Activated CD8-positive, alpha-beta memory T cell treated with anti-CD3 and anti-CD28 coated beads for 4 hours (primary cell): ENCODE measurements around the gene MAST2.
"Not testable (repeated sequence)": the region's sequence is repeated elsewhere in the genome, so short reads cannot be mapped to it uniquely, and the experiment has no call there.

Experiments used
- DNase-seq, 2 donors: peaks; one replicate each; pipeline ENCODE4 v3.0.0-alpha.2; 2020; ENCODE audit warnings: low read depth in 2 of 2

MAST2 gene

DNA sequence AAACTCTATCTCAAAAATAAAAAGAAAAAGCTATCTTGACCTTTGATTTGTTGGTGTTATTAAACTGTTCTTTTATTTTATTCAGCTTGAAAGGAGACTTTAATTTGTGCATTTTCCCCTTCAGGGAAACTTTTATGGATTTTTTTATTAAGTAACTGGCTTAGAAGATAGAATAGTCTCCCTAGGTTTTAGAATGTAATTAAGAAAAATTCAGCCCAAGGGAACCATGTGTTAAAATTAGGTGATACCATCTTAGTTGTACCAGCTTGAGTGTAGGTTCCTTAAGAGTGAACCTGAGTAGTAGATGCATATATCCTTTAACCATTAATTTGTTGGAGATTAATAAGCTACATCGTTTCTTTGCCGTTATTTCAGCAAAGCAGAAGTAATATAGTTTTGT is 11.4 kb downstream of the MAST2 start:
- no peak for DNase-seq

DNA sequence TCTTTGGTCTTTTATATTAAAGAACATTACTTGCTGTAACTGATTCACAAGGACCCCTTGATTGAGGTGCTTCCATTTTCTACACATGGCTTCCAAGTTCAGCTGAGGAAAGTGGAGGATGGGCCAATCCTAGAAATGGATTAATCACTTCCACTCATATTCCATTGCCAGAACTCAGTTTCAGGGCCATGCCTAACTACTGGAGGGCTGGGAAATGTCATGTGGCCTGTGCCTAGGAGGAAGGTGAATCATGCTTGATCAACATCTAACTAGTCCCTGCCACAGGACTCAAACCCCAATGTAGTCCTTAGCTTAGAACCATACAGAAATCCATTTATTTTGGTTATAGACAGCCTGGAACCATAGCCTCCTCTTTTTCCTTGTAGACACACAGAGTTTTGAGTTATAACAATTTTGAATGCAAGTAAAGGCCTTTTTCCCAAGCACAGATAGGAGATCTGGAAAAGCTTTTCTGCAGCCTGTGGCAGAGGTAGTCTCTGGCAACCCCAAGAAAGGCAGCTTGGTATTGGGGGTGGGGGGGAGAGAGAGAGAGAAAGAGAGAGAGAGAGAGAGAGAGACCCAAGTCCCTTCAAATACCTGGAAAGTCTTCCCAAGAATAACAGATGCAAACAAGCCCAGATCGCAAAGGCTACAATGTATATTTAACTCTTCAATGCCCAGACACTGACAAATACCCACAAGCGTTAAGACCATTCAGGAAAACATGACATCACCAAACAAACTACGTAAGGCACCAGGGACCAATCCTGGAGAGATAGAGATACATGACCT is 12.5 kb downstream of the MAST2 start:
- no peak for DNase-seq

DNA sequence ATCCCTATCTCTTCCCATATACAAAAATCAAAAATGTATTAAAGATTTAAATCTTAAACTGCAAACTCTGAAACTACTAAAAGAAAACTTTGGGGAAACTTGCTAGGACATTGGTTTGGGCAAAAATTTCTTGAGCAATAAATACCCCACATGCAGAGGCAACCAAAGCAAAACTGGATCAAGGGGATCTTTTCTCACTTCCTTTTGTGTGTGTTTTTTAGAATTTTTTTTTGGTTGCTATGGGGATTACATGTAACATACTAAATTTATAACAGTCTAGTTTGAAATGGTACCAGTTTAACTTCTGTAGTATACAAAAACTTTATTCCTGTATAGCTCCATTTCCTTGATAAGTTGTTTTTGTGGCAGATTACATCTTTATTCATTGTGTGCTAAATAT is 16.8 kb downstream of the MAST2 start:
- DNase-seq = no peak

DNA sequence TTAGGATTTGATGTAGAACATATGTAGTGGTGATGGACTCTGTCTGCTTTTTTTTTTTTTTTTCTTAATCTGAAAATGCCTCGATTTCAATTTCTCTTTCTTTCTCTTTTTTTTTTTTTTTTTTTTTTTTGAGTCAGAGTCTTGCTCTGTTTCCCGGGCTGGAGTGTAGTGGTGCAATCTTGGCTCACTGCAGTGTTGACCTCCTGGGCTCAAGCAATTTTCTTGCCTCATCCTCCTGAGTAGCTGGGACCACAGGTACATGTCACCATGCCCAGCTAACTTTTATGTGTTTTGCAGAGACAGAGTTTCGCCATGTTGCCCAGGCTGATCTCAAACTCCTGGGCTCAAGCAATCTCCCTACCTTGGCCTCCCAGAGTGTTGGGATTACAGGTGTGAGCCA is 17.4 kb downstream of the MAST2 start:
- no peak for DNase-seq

DNA sequence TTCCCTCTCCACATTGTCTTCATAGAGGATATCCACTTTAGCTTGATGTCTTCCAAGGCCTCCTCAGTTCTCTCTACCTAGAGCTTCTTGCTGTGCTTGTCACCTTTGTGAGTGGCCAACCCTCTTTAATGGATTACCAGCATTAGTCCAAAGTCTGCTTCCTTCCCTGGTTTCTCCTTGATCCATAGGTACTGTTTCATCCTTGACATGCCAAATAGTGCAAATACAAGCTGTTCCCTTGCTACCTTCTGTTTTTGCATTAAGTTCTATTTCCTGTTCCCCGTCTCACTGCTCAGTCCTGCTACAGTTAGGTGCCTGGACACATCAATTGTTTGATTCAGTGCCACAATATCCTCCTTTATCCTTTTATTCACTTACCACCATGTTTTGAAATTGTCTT is 19.2 kb downstream of the MAST2 start:
- no peak for DNase-seq

DNA sequence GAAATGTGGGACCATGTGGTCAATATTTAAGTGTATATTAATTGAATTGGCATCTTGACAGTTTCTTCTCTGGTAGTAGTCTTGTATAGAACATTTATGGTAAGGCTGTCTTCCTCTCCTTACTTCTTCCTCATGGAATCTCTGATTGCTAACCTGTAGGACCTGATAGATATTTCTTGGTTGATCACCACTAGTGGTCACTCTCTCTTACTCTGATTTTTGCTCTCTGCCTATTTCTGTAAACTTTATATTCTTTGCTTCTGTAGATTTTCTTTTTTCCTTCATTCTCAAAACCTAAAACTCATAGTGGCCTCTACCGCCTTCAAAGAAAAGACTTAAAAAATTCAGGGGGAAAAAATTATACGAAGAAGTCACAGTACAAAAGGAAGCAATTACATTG is 21.2 kb downstream of the MAST2 start:
- DNase-seq = no peak

DNA sequence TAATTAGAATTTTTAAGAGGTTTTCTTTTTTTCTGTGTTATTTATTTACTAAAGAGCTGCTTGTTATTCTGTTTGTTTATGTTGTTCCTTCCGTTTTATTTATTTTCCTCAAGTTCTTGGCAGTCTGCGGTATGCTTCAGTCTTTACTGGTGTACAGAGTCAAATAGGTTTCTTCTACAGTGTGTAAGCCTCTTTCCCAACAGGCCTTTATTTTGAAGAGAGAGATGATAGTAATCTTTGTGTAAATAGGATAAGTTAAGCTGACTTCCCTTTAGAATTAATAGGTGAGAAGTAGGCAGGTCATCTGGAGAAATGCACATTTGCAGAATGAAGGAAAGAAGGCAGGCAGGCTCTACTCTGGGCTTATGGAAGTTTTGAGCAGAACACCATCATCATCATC is 23.8 kb downstream of the MAST2 start:
- no peak for DNase-seq

DNA sequence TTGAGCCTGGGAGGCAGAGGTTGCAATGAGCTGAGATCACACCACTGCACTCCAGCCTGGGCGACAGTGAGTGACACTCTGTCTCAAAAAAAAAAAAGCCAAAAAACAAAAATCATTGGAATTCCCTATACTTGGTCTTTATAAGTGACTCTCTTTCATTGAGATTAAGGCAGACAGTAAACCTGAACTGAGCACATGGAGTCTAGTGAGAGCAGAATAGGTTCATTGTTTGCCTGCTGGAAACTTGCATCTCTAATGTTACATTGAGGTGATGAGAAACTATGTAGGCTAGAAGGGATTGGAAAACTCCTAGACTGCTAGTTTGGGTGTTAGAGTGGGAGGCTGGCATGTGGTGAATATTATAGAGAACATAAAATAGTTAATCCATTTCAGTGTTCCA is 25.4 kb downstream of the MAST2 start:
- no peak for DNase-seq

DNA sequence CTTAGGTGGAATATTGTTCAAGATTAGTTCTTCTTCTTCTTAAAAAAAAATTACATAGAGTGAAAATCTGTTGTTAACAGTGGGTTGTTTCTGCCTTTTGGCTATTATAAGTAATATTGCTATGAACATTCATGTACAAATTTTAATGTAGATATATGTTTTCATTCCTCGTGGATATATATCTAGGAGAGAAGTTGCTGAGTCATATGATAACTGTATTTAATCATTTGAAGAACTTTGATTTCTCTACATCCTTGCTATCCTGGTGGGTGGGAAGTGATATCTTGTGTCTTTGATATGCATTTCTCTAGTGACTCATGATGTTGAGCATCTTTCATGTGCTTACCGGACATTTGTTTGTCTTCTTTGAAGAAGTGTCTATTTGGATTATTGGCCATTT is 29.9 kb downstream of the MAST2 start:
- no peak for DNase-seq

DNA sequence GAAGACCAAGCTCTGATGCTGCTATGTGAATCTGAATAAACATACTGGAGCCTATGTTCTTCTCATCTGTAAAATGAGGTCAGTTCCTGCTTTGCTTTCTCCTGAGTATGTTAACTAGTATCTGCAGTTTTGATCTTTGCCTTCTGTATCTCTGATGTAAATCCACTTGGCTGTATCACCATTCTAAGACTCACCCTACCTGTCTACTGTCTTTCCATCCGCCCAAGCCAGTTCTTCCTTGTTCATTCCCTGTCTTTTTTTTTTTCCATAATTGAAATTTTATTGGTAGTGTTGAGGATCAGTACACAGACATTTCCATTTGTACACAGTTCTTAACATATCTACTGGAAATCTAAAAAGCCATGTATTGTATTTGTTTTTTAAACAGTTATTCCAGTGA is 31.3 kb downstream of the MAST2 start:
- no peak for DNase-seq

DNA sequence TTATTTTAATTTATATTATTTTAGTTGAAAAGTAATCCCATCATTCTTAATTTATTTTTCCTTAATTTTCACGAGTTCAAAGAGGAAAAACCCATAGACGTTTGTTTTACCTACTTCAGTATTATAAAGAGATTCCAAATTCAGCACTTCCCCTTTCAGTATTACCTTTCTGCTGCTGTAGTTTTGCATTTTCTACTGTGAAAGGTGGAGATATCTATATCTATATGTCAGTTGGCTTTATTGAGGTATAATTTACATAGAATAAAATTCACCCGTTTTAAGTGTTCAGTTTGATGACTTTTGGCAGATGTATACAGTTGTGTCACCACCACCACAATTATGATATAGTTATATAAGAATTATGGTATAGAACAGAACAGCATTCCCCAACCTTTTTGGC is 33.0 kb downstream of the MAST2 start:
- no peak for DNase-seq

DNA sequence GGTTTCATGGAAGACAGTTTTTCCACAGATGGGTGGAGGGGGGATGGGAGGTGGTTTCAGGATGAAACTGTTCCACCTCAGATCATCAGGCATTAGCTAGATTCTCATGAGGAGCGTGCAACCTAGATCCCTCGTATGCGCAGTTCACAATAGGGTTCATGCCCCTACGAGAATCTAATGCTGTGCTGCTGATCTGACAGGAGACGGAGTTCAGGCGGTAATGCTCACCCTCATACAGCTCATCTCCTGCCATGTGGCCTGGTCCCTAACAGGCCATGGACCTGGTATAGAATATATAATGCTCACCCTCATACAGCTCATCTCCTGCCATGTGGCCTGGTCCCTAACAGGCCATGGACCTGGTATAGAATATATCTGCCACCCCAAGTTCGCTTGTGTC is 33.4 kb downstream of the MAST2 start:
- not testable (repeated sequence) for DNase-seq

DNA sequence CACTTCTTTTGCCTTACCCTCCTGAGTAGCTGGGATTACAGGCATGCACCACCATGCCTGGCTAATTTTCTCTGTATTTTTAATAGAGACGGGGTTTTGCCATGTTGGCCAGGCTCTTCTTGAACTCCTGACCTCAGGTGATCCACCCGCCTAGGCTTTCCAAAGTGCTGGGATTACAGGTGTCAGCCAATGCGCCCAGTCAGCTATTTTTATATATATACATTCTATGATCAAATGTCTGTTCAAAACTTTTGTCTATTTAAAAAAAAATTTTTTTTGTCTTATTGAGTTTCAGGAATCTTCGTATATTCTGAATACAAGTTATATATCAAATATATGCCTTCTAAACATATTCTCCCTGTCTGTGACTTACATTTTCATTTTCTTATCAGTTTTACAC is 34.9 kb downstream of the MAST2 start:
- not testable (repeated sequence) for DNase-seq

DNA sequence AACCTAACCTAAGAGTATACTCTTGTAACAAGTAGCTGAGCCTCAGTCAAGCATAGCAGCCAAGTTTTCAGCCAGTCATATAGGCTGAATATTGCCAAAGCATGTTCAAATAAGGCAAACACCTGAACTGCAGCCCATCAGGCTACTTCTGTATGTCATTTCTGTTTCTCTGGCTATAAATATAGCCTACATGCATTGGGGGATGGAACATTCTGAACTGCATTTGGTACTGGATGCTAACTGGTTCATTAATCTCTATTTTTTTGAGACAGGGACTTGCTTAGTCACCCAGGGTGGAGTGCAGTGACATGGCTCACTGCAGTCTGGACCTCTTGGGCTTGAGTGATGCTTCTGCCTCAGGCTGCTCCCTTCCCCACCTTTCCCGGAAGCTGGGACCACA is 37.3 kb downstream of the MAST2 start:
- no peak for DNase-seq

DNA sequence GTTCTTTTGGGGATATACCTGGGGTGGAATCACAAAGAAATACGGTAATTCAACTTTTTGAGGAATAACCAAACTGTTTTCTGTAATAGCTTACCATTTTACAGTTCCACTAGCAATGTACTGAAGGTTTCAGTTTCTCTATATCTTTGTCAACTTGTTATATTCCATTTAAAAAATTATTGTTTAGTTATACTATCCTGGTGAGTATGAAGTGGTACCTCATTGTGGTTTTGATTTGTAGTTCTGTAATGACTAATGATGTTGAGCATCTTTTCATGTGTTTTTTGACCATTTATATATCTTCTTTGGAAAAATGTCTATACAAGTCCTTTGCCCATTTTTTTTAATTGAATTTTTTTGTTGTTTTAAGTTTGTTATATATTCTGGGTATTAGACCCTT is 39.4 kb downstream of the MAST2 start:
- DNase-seq = no peak

DNA sequence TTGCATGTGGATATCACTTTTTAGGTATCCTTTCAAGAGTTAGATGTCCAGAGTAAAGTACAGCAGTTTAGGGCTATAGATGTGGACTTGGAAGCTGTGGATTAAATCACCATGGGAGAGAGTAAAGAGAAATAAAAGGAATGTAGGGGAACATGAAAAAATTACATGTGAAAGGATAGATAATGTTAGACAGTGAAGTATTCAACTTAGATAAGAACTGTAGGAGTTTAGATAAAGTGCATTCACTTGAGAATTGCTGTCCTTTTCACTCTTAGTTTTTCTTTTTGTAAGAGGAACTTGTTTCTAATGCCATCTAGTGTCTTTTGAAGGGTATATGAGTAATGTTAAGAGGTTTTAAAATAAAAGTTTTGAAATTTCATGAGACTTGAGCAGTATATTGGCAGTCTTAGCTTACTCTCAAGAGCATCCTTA is 40.1 kb downstream of the MAST2 start:
- DNase-seq = no peak

DNA sequence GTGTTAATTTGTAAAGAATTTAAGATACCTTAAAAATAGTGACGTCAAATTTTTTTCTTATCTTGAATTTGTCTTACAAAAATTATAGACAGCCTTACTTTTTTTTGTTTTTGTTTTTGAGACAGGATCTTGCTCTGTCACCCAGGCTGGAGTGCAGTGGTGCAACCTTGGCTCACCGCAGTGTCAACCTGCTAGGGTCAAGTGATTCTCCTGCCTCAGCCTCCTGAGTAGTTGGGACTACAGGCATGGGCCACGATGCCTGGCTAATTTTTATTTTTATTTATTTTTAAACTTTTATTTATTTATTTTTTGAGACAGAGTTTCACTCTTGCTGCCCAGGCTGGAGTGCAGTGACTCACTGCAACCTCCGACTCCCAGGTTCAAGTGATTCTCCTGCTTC is 40.6 kb downstream of the MAST2 start:
- DNase-seq = not testable (repeated sequence)

DNA sequence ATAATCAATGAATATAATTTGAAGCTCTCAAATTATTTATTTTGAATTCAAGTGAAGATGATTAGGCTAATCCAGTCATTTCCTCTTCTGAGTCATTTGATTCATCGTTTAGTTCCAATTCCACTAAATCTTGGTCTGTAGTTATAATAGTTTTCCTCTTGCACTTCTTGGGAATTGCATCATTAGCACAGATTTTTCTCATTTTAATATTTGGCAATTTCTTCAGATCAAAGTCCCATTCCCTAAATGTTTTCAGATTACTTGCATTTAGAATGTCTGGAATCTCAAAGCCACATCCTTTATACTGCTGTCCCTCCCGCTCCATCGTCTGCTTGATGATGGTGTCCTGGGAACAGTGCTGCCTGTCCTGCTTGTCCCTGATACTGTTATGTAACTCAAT is 43.5 kb downstream of the MAST2 start:
- no peak for DNase-seq

DNA sequence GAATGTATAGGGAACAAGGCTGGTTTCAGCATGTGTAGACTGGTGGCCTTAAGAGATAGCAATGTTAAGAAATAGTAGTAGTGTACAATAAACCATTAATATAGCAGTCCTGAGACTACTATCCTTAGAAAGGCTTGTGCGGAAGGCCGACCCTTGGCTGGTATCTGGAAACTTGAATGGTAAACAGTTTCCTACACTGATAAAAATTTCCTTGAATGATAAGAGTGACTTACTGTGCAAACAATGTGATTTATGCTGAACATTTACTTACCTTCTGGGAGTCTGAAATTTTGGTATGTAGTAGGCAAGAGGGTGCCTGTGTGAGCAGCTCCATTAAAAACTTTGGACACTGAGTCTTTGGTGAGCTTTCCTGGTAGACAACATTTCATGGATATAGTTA is 44.7 kb downstream of the MAST2 start:
- DNase-seq = no peak

DNA sequence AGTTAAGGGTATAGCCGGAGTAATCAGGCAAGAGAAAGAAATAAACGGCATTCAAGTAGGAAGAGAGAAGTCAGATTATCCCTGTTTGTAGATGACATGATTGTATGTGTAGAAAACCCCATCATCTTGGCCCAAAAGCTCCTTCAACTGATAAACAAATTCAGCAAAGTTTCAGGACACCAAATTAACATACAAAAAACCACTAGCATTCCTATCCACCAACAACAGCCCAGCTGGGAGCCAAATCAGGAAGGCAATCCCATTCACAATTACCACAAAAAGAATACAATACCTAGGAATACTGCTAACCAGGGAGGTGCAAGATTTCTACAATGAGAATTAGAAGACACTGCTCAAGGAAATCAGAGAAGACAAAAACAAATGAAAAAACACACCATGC is 45.3 kb downstream of the MAST2 start:
- DNase-seq = no peak

DNA sequence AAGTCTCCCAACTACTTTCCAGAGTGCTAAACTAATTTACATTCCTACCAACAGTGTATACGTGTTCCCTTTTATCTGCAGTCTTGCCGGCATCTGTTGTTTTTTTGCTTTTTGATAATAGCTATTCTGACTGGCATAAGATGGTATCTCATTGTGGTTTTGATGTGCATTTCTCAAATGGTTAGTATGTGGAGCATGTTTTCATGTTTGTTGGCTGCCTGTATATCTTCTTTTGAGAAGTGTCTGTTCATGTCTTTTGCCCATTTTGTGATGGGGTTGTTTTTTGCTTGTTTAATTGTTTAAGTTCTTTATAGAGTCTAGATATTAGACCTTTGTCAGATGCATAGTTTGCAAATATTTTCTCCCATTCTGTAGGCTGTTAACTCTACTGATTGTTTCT is 46.6 kb downstream of the MAST2 start:
- no peak for DNase-seq

DNA sequence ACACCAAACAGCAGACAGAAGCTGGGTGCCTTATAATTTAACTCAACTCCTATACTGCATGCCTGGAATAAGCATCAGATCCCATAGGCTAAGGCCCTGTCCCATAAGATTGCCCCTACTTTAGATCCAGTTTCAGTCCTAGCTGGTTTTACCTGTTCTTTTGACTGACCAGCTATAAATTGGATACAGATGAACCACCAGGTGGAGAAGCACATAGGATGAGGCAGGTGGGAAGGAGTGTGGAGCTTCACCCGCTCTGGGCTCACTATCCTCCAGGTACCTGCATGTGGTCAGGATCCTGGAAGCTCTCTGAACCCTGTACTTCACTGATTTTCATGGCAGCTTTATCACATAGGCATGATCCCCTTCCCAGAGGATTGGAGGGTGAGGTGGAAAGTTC is 51.3 kb downstream of the MAST2 start:
- DNase-seq = no peak

DNA sequence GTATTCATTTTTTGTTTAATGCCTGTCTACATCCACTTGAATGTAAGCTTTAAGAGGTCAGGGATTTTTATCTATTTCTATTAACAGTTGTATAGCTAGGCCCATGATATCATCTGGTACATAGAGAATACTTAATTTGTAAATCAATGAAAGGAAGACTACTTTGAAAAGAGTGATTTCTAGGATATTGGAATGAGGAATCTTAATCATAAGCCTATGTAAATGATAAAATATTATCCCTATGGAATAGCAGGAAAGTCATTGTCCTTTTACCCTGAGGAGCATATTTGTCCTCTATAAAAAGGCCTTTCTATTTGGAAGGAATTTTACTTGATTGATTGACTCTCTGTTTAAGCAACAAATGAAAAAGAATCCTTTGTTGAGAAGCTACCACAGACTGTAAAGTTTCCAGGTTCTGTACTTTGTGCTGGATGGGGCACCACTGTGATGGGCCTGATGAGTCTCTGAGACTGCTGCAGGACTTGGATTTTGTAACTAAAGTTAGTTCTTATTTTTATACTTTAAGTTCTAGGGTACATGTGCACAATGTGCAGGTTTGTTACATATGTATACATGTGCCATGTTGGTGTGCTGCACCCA is 53.8 kb downstream of the MAST2 start:
- DNase-seq = no peak
